HG03025 (cell line): ENCODE data around the gene SLC45A1.
"Not testable (repeated sequence)": the region's sequence is repeated elsewhere in the genome, so short reads cannot be mapped to it uniquely, and the experiment has no call there.

Experiments used
- ATAC-seq: cut with Tn5 transposase; IDR thresholded peaks from one replicate; pipeline ENCODE4 v1.9.1; 2021; ENCODE audit warnings: mild to moderate bottlenecking, moderate library complexity; ENCODE audit not compliant: unreplicated experiment, low FRiP score

SLC45A1 gene

DNA sequence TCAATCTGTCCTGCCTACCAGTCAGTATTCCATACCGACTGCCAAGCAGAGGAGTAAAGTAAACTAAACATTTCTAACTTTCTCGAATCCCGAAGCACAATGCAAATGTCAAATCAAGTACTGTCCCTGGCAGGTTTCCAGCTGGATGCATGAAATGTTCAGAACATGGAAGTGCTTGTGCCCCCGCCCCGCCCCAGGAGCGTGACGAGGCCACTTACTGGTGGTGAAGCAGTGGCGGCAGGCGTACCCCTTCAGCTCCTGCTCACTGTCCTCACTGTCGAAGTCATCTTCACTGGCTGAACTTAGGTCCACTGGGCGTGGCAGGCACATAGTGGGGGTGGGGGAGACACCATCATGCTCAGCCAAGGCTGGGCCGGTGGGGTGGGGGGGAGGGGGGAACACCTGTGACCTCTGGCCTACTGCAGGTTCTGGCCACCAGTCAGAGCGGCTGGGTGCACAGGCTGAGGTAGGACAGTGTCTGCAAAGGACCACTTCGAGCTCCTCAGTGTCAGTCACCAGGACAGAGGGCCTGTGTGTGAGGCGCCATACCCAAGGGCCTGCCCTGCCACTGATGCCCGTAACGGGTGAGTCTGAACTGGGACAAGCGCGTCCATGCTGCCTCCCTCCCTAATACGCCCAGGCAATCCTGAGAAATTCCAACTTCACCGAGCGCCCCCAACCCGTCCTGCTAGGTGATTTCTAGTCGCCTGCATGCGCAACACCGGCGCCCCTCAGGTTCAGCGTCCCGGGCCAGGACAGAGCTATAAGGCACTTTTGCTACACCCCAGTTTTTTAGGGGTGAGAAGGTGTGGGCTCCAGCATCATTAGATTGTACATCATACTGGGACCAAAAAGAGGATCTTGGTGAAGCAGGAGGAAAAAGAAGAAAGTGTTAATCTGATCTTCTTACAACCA lies 46.9 kb downstream of the SLC45A1 start:
- ATAC-seq: no peak

DNA sequence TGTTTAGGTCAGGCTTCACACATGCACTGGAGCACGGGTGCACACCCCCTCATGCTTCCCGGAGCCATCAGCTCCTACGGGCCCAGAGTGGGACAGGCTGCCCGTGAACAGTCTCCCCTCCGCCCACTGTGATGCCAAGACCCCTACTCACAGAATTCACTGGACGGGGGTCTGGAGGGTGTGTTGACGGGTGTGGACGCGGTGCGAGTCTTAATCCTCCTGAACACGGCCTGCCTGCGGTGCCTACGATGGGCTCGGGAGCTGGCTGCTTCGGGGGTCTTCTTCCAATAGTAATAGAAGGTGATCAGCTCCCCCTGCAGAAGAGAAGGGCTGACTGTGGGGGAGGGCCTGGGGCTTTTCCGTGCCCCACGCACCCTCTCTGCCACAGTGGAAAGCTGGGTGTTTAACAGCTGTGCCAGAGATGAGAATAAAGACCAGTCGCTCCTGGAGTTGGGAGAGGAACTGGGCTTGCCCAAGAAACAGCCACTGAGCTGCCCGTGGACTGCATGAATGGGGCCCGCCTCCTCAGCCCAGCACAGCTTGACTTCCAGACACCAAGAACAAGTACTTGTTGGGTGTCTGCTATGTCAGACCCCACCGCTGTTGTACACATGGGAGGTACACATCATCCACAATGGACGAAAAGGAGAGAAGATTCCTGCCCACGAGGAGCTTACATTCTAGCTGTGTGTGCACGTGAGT lies 47.9 kb downstream of the SLC45A1 start:
- no peak for ATAC-seq

- no peak for ATAC-seq
Observed at GRCh38 chr1:8367571-8368194, 49.8 kb downstream of the SLC45A1 start.

GRCh38 chr1:8368956-8369639 lies 51.2 kb downstream of the SLC45A1 start:
- no peak for ATAC-seq

DNA sequence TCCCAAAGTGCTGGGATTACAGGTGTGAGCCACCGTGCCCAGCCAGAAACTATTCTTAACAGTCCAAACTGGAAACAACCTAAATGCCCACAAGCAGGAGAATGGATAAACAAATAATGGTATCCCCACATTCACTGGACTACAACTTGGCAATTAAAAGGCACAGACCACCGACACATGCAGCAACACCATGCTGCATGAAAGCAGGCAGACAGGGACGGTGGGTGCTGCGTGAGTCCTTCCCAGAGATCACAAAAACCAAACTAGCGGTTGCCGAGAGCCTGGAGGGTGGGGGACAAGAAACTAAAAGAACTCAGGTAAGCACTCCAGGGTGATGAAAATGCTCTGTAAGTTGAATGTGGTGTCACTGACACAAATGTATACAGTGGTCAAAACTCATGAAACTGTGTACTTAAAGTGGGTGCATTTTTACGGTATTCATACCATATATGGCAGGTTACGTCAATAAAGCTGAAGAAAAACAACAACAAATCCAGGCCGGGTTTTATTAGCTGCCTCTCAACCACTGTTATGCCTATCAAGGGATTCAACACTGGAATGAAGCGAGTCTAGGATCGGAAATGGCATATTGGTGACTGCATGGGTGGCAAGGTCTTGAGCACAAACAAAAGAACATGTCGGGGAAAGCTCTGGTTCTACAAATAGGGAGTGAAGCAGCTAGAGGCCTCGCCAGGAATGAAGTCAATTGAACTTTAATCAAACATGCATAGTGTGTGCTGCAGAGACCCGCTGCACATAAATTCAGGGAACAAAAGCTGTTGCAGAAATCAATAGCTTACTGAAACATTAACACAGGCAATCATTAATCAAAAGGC lies 52.4 kb downstream of the SLC45A1 start:
- no peak for ATAC-seq

DNA sequence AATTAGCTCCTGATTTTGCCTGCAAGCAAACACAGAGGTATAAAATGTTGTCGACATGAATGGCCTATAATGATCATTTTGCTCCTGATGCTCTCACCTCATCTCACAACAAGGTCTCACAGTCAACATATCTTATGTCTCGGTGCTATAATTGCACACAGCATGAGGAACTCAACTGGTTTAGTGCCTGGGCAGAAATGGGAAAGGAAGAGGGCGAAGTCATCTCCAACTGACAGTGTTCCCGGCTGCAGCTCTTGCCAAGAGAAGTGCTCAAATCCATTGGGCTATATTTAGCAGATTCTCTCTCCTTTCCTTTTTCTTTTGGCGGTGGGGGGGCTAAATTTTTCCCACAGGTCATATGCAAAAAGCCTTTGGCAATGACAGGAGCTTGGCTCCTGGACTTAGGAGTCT lies 53.0 kb downstream of the SLC45A1 start:
- ATAC-seq: no peak

GRCh38 chr1:8371372-8371991 lies 53.6 kb downstream of the SLC45A1 start:
- ATAC-seq: no peak

DNA sequence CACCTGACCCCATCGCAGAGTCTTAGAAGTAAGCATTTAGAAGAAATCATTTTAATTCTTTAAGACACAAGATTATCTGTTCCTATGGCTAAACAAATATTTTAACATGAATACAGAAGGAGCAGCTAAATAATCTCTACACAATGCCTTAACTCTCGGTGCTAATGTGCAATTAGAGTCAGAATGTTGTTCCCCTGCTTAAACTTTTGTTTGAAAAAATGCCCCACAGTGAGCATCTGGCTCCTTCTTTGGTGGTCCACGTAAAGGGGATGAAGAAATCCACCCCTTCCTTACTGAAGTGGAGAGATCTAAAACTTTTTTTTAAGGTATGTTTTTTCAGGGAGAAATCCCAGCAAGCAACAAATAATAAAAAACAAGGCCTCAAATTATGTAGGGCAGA lies 55.2 kb downstream of the SLC45A1 start:
- ATAC-seq: no peak

GRCh38 chr1:8373581-8374241 lies 55.8 kb downstream of the SLC45A1 start:
- no peak for ATAC-seq

DNA sequence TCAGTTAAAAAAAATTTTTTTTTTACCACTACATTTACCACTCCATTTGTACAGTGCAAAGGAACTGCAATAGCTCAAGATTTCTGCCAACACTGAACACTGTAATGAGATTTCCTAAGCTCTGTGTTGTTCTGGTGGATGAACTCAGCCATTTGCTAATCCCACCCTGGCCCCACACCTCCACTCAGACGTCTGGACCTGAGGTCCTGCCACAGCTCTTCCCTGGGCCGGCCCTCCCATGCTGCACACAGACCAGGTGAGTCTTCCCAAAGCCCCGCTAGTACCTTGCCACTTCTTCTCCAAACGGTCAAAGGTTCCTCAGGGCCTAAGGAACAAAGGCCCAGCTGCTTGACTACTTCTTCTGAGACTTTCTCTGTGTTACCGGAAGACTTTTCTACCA lies 56.4 kb downstream of the SLC45A1 start:
- ATAC-seq: no peak

- ATAC-seq: no peak
Observed at GRCh38 chr1:8374812-8375211, 56.9 kb downstream of the SLC45A1 start.

DNA sequence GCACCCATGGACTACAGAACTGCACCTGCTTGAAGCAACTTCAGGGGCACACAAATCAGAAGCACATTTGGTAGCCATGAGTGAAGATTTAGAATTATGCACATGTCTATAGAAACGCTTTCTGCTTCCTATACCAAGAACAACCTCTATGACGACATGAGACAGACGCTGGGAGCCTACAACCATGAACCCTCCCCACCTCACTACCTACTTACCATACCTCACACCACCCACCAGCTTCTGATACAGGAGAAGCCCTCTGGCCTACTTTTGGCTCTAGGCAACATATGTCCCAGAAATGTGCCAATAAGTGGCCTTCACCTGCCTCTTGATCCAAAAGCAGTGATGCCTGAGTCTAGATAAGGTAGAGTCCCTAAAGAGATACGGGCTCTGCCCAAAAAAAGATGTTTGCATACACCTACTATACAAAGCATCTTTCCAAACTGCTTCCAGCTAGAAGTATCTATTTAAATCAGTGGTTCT lies 58.5 kb downstream of the SLC45A1 start:
- ATAC-seq: no peak

DNA sequence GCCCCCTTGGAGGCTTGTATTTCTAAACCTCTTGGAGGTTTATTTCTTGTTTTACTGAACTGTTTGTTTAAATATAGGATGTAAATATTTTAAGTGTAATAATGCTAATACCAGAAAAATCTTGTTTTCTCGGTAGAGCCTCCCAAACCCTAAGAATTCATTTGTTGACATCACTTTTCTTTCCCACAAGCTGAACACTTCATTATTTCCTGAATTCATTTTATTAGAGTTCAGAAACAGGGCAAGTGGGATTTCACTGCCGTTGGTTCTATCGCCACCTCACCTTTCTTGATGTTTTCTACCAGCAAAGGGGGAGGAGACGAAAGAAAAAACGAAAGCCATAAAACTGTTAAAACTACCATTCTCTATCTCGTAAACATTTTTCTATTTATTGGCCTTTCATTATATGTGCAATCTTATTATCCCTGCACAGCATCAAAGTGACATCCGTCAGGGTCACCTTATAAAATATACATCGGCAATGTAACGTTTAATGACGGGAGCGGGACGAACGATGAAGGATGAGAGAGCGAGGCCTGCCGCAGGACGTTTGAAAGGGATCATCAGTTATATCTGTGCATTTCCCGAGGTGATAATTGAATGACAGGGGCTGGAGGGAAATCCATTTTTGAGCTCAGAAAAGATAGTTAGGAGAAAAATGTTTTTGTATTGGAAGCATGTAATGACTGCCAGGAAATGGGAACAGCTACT lies 59.5 kb downstream of the SLC45A1 start:
- no peak for ATAC-seq

DNA sequence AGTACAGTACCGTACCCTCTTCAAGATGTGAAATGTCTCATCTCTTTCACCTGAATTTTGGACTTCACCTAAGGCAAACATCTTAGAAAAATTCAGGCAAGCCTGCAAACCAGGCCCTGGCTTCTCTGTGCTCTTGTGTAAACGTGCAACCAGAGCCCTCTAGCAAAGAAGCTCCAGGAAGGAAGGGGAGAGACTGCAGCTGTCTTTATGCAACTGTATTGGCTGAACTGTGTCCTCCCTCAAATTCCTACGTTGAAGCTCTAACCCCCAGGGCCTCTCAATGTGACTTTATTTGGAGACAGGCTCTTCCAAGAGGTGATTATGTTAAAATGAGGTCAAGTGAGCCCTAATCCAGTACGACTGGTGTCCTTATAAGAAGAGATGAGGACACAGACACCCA lies 60.3 kb downstream of the SLC45A1 start:
- ATAC-seq: no peak

GRCh38 chr1:8378981-8379470 lies 61.1 kb downstream of the SLC45A1 start:
- no peak for ATAC-seq

GRCh38 chr1:8379513-8380186 lies 61.7 kb downstream of the SLC45A1 start:
- no peak for ATAC-seq

DNA sequence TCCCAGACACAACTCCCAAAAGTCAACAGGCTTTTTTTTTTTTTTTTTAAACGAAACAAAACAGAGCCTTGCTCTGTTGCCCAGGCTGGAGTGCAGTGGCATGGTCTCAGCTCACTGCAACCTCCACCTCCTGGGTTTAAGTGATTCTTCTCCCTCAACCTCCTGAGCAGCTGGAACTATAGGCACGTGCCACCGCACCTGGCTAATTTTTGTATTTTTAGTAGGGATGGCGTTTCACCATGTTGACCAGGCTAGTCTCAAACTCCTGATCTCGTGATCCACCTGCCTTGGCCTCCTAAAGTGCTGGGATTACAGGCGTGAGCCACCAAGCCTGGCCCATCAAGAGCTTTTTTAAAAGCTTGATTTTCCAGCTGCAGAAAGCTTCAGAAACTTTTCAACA lies 62.4 kb downstream of the SLC45A1 start:
- ATAC-seq: not testable (repeated sequence)
